ENCODE results near the gene HOXA4.

DNA sequence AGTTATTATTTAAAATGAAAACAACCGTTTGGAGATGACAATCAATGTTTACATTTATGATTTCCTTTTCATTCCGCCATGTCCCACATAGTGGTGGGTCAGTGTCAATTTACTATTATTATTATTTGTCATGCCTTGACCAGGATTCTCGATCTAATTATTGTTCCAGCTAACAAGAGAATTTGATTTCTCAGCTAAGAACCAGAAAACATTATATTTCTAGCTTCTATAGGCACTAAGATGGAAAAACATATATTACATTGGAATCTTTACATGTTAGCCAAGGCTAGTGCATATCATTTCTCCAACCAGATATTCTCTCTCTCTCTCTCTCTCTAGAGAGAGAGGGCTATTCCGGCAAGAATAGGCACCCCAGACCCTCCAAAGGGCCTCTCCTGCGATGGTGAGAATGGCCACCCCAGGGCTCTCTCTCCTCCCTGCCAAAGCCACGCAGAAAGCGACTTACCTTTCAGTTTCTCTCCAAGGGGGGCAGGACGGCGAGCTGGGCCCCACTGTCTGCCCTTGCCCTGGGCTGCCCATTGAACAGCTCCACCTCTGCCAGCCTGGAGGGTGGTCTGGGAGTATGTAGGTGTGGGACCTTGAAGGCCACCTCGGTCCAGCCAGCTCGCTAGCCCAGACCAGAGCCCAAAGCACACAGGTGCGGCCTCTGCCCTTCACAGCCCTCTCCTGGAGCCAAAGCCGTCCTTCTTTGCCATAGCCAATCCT, 19.4 kb upstream of the HOXA4 start:
- TF ChIP-seq, protein P1, sequence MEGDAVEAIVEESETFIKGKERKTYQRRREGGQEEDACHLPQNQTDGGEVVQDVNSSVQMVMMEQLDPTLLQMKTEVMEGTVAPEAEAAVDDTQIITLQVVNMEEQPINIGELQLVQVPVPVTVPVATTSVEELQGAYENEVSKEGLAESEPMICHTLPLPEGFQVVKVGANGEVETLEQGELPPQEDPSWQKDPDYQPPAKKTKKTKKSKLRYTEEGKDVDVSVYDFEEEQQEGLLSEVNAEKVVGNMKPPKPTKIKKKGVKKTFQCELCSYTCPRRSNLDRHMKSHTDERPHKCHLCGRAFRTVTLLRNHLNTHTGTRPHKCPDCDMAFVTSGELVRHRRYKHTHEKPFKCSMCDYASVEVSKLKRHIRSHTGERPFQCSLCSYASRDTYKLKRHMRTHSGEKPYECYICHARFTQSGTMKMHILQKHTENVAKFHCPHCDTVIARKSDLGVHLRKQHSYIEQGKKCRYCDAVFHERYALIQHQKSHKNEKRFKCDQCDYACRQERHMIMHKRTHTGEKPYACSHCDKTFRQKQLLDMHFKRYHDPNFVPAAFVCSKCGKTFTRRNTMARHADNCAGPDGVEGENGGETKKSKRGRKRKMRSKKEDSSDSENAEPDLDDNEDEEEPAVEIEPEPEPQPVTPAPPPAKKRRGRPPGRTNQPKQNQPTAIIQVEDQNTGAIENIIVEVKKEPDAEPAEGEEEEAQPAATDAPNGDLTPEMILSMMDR (IDR thresholded peaks at IDR 0.05; ENCODE audit: low read length): no peak
- TF ChIP-seq EZH2 (optimal IDR thresholded peaks at IDR 0.05; ENCODE audit: low read depth, low read length) (no peak), EZH2phosphoT487 (IDR thresholded peaks at IDR 0.05; ENCODE audit: low read length) (no peak)
